Right cardiac atrium (tissue), 5 donors: Measurements from ENCODE around the gene SMIM14. TPM values are rescaled to one million over a fixed set of nuclear protein-coding genes. Genes with fewer than 3 reads are reported as not detected.
"Not testable (repeated sequence)": the region's sequence is repeated elsewhere in the genome, so short reads cannot be mapped to it uniquely, and the experiment has no call there.

ENCODE experiments used
- ATAC-seq, 2 donors: fragments of 200-7000 bp; cut with Tn5 transposase; one replicate each; pipeline versions ENCODE4 v1.8.0 to v1.9.1; 2020; ENCODE audit warnings: moderate library complexity in 2 of 2, mild to moderate bottlenecking in 1 of 2
- DNase-seq, 3 donors: peaks; one replicate each; pipeline ENCODE4 v3.0.0-alpha.2; 2020
- H3K27ac ChIP-seq: one replicate; pipeline ENCODE4 v1.5.1; 2013; ENCODE audit warnings: mild to moderate bottlenecking, low read length, control low read depth, moderate library complexity
- H3K27me3 ChIP-seq: one replicate; pipeline ENCODE4 v1.6.1; 2013; ENCODE audit not compliant: control insufficient read depth, insufficient read depth
- H3K4me1 ChIP-seq: one replicate; pipeline ENCODE4 v1.6.1; 2013; ENCODE audit warnings: low read length; ENCODE audit not compliant: control insufficient read depth, insufficient read depth
- H3K4me3 ChIP-seq: one replicate; pipeline ENCODE4 v1.5.1; 2013; ENCODE audit warnings: low read length, control low read depth
- H3K9me3 ChIP-seq: one replicate; pipeline ENCODE4 v1.6.1; 2013; ENCODE audit warnings: low read length; ENCODE audit not compliant: control insufficient read depth
- WGBS: extraction: QIAGEN DNeasy Blood & Tissue Kit; methylation state at CpG from one replicate; pipeline ENCODE4 v1.1.7; 2013; 5-methylcytosine and 5-hydroxymethylcytosine counted together
- intact Hi-C, 4 donors: fragments of 100-400 bp; cut with DNase I; formaldehyde crosslinking; loops; one replicate each; pipeline versions ENCODE4 v1.11.0 to v1.14.0; 2022 to 2023
- polyA plus RNA-seq: library from polyadenylated mRNA; stranded (reverse); fragments of 200-250 nt; gene quantifications from one replicate; pipeline ENCODE4 v1.2.3, GENCODE V29; 2013
- total RNA-seq, 4 donors: library from RNA; stranded (reverse); fragmentation: NEBNext Ultra II Directional; extraction: Animal tissue kit (Norgen Biotek cat#: 25700); gene quantifications; one replicate each; pipeline ENCODE4 v1.2.1, GENCODE V29; 2021
- donor health status: healthy with polysubstance abuse.
- donor health status: DM: no; HTN: yes; CAD: no.
- donor health status: DM: no; HTN: no; CAD: no.
- donor health status: DM: no; HTN: yes; CAD: no; lungs with severe emphysema.
- donor health status: DM: yes; HTN: yes; CAD: no.

SMIM14 gene
- total and polyA plus RNA-seq, 5 donors: 8.5 to 25.5 (median 20.4) TPM

DNA sequence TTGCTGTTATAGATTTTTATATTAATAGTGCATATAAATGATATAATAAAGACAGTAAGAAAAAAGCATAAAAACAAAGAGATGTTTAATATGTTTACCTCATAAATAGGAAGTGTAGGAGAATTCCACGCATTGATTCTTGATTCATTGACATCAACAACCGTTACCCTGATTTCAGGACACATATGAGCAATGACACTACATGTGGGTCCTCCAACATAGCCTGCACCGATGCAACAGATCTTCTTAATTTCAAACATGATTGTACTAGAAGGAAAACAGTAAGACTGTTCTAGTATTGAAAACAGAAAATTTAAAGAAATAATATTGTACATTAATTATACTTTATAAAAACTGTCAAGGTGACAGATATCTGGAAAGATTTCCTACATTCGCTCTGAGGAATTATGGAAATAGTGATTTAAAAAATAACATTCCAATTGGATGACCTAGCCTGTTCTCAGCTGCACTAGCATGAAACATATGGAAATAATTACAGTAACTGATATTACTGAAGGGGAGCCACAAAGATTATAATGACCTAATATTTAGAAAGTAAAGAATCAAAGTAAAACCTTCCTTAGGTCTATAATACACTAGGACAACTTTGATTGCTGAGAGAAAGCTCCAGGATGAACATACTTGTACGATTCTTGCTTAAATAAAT lies 117.3 kb downstream of the SMIM14 start:
- Histone ChIP-seq H3K9me3 (no peaks in the 10 kb centered on the region), H3K4me3 (no peak overlapping the region), H3K27ac (no peak overlapping the region), H3K27me3 (no peaks in the 10 kb centered on the region), H3K4me1 (no peaks in the 10 kb centered on the region)
- ATAC-seq (no peak), DNase-seq (no peak)
- WGBS: 61% methylated on average over 5 of the region's 5 CpGs
- intact Hi-C loops: loop anchor here in 2 of 4 donors (10.0 kb wide), 3 partner anchors 113 to 453 kb away; partner anchors contain the start of genes PDS5A (in 1 of the 2) and SMIM14 (in 1 of the 2)

DNA sequence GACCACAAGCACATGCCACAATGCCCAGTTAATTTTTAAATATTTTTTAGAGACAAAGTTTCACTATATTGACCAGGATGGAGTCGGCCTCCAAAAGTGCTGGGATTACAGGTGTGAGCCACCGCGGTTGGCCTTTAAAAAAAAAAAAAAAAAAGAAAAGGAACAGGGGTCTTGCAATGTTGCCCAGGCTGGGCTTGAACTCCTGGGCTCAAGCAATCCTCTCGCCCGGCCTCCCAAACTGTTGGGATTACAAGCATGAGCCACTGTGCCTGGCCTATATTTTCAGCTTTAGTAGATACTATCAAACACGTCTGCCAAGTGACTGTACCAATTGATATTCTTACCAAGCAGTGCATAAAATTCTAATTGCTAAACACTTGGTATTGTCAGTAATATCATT lies 120.2 kb downstream of the SMIM14 start:
- Histone ChIP-seq H3K27ac (no peak overlapping the region), H3K4me3 (no peak overlapping the region), H3K9me3 (no peaks in the 10 kb centered on the region), H3K4me1 (no peaks in the 10 kb centered on the region), H3K27me3 (no peaks in the 10 kb centered on the region)
- no peak for ATAC-seq
- intact Hi-C loops: no loop called here
- 87% methylated on average over 6 of the region's 6 CpGs for WGBS
- DNase-seq: no peak

DNA sequence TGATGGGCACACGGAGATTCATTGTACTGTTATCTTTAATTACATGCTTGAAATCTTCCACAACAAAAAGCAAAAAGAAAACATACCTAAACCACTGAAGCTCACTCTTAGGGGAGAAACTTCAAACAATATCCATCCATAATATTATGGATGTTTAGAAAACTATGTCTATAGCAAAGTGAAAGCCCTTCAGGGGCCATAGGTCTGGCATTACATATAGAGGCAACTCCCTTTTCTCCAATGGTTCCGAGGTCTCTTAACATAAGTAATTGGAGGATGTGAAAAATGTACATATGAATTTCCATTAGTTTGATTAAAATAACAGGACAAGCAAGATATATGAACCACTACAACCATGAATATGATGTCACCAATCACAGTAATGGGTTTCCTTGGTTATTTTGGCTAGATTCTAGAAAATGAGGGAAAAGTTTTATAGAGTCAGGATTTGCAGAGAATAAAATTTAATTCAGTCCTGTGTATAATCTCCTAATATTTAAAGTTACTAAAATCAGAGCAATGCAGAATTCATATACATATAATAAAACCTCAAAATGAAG lies 122.2 kb downstream of the SMIM14 start:
- Histone ChIP-seq H3K4me3 (no peak overlapping the region), H3K4me1 (no peaks in the 10 kb centered on the region), H3K9me3 (no peaks in the 10 kb centered on the region), H3K27me3 (no peaks in the 10 kb centered on the region), H3K27ac (no peak overlapping the region)
- intact Hi-C loops: no loop called here
- WGBS: 92% methylated on average over 2 of the region's 2 CpGs
- DNase-seq: no peak
- ATAC-seq: no peak

DNA sequence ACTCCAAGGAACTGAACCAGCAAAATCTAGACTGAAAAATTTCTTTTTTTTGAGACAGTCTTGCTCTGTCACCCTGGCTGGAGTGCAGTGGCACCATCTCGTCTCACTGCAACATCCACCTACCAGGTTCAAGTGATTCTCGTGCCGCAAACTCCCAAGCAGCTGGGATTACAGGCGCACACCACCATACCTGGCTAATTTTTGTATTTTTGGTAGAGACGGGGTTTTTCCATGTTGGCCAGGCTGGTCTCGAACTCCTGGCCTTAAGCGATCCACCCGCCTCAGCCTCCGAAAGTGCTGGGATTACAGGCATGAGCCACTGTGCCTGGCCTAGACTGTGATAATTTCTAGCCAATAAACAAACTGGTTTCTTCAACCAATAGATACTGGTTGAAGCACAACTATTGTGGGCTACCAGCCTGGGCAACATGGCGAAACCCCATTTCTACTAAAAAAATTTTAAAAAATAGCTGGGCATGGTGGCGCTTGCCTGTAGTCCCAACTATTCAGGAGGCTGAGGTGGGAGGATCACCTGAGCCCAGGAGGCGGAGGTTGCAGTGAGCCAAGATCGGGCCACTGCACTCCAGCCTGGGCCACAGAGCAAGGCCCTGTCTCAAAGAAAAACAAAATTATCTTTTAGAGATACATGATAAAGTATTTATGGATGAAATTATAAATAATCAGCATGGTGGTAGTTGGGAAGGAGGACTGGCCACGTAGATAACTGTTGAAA lies 122.8 kb downstream of the SMIM14 start:
- ATAC-seq, H3K27ac ChIP-seq, H3K4me3 ChIP-seq, DNase-seq, H3K27me3 ChIP-seq, intact Hi-C loops, H3K9me3 ChIP-seq, H3K4me1 ChIP-seq: not testable (repeated sequence)
- WGBS: 95% methylated on average over 14 of the region's 14 CpGs

DNA sequence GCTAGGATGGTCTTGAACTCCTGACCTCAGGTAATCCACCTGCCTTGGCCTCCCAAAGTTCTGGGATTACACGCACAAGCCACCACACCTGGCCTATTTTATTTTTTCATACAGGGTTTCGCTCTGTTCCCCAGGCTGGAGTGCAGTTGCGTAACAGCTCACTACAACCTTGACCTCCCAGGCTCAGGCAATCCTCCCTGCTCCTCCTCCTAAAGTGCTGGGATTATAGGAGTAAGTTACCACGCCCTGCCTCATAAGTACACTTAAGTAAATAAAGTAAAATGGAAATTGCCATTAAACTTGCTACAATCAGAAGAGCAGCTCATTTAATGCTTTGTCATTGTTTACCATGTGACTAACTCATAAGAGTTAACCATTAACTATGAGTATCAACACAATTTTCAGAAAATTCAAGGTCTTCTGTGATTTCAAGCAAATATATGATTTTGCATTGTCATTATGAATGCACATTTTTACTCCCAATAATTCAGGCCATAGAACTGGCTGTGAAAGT lies 123.7 kb downstream of the SMIM14 start:
- 85% methylated on average over 4 of the region's 4 CpGs for WGBS
- no peak for DNase-seq
- ATAC-seq: no peak
- H3K27me3 ChIP-seq: no peaks in the 10 kb centered on the region
- no peak overlapping the region for H3K27ac ChIP-seq
- intact Hi-C loops: no loop called here
- no peak overlapping the region for H3K4me3 ChIP-seq
- no peaks in the 10 kb centered on the region for H3K9me3 ChIP-seq
- H3K4me1 ChIP-seq: no peaks in the 10 kb centered on the region

DNA sequence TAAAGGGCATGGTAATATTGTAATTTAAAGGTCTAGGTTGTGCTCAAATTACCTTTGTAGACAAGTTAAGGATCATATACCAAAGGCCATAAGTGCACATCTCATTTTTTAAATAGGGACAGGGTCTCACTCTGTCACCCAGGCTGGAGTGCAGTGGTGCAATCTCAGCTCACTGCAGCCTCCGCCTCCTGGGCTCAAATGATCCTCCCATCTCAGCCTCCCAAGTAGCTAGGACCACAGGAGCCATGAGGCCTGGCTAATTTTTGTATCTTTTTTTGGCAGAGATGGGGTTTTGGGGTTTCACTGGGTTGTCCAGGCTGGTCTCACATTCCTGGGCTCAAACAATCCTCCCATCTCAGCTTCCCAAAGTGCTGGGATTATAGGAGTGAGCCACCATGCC lies 124.4 kb downstream of the SMIM14 start:
- ATAC-seq, H3K27ac ChIP-seq, H3K4me1 ChIP-seq, H3K4me3 ChIP-seq, H3K9me3 ChIP-seq, H3K27me3 ChIP-seq, DNase-seq, intact Hi-C loops: not testable (repeated sequence)
- WGBS: 97% methylated on average over 1 of the region's 1 CpG

DNA sequence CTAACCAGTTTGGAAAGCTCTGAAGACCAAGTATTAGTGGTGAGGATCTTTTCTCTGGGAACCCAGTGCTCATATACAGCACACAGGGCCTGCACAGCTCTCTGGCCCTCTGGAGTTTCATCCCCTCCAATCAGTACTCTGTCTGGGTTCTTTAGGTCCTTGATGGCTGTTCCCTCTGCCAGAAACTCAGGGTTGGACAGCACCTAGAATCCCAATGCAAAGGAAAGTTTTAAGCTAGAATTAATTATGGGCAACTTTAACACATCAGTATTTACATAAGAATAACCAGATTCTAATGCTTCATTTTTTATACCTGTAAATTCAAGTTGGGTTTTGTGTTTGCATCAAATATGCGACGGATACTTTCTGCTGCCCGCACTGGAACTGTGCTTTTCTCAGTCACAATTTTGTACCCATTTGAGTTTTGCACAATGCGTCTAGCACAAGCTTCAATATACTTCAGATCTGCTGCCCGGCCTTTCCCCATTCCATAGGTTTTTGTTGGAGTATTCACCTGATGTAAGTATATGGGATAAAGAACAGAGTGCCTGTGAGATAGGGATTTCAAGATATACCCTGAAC lies 128.2 kb downstream of the SMIM14 start:
- no peak for ATAC-seq
- Histone ChIP-seq H3K9me3 (no peaks in the 10 kb centered on the region), H3K27me3 (no peaks in the 10 kb centered on the region), H3K4me3 (no peak overlapping the region), H3K27ac (no peak overlapping the region), H3K4me1 (no peaks in the 10 kb centered on the region)
- no peak for DNase-seq
- intact Hi-C loops: no loop called here
- 96% methylated on average over 5 of the region's 5 CpGs for WGBS

DNA sequence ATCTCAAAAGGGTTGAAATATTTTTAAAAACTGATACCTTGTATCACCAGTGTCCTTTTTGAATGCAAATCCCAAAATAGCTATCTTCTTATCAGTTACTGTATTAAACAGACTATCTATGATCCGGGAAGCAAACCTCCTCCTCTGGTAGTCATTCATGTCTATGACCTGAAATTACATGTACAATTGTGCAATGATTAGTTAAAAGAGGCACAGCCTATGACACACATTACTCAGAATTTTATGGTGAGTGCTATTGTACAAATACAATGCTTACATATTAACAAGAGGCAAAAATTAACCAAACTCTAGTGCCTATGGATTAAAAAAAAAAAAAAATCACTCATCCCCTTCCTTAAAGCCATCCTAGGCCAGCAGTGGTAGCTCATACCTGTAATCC lies 133.1 kb downstream of the SMIM14 start:
- H3K9me3 ChIP-seq: no peaks in the 10 kb centered on the region
- WGBS: 49% methylated on average over 1 of the region's 1 CpG
- no peak for ATAC-seq
- intact Hi-C loops: no loop called here
- no peak for DNase-seq
- no peak overlapping the region for H3K4me3 ChIP-seq
- no peaks in the 10 kb centered on the region for H3K4me1 ChIP-seq
- H3K27me3 ChIP-seq: no peaks in the 10 kb centered on the region
- H3K27ac ChIP-seq: no peak overlapping the region

DNA sequence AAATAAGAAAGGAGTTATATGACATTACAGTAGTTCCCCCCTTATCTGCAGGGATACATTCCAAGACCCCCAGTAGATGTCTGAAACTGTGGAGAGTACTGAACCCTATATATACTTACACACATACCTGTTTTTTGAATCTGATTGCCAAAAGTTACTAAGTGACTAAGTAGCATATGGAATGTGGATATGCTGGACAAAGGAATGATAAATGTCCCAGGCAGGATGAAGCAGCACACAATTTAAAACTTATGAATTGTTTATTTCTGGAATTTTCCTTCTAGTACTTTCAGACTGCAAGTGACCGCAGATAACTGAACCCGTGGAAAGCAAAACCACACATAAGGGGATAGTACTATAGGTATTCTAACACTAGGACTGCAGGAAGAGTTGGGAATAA lies 134.1 kb downstream of the SMIM14 start:
- intact Hi-C loops: no loop called here
- Histone ChIP-seq H3K27ac (no peak overlapping the region), H3K27me3 (no peaks in the 10 kb centered on the region), H3K9me3 (no peaks in the 10 kb centered on the region), H3K4me1 (no peaks in the 10 kb centered on the region), H3K4me3 (no peak overlapping the region)
- ATAC-seq (no peak), DNase-seq (no peak)
- WGBS: 96% methylated on average over 2 of the region's 2 CpGs

DNA sequence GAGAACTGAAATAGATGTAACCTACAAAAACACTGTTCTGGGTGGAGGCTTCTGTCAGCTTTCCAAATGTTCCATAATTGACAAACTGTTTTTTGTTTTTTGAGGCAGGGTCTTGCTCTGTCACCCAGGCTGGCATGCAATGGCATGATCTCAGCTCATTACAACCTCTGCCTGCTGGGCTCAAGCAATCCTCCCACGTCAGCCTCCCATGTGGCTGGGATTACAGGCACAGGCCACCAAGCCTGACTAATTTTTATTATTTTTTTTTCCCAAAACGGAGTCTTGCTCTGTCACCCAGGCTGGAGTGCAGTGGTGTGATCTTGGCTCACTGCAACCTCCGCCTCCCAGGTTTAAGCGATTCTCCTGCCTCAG lies 136.0 kb downstream of the SMIM14 start:
- H3K4me1 ChIP-seq, H3K4me3 ChIP-seq, H3K9me3 ChIP-seq, H3K27me3 ChIP-seq, intact Hi-C loops, H3K27ac ChIP-seq: not testable (repeated sequence)
- DNase-seq (peak in 2 of 3 donors; percentile 55 to 60), ATAC-seq (peak in 1 of 2 donors; percentile 45)
- WGBS: 86% methylated on average over 4 of the region's 4 CpGs

DNA sequence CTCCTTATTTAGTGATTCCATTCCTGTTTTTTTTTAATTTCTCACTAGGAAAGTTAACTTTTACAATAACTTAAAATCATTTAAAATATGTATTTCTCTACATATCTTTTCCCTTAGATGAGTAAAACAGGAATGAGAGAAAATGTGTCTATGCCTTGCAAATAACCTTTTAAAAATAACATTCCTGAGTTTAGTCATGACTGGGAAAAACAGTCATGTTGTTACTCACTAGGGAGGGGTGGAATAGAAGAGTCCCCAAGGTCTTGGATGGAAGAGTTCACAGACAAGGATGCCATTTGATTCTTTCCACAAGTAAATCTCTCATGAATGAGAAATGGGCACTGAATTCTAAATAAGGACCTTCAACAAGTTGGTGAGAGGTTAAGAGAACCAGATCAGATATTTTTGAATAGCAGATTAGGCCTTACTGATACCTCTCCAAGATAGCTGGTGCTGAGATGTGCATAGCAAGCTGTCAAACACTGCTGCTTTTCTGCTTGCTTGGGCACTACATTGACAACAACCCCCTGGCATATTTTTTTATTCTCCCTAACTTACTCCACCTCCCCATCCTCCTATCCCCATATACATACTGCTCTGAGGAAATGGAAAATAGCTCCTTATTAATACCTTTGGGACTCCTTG lies 136.5 kb downstream of the SMIM14 start:
- peak overlapping the region; percentile 23 for H3K27ac ChIP-seq
- DNase-seq: no peak
- H3K4me1 ChIP-seq: no peaks in the 10 kb centered on the region
- H3K9me3 ChIP-seq: no peaks in the 10 kb centered on the region
- intact Hi-C loops: no loop called here
- peak; percentile 56 to 67 for ATAC-seq
- H3K27me3 ChIP-seq: no peaks in the 10 kb centered on the region
- H3K4me3 ChIP-seq: no peak overlapping the region
